HepG2 (cell line): ENCODE data around the gene AMER3. TPM values are rescaled to one million over a fixed set of nuclear protein-coding genes. Genes with fewer than 3 reads are reported as not detected.

Experiments
- AFF4 ChIP-seq: sonication (generic); formaldehyde crosslinking; IDR thresholded peaks from 2 replicates; pipeline ENCODE4 v1.4.0; 2020; ENCODE audit warnings: missing genetic modification reagents
- CBX1 ChIP-seq: IDR thresholded peaks from one replicate; pipeline ENCODE4 v1.6.1; 2016; ENCODE audit warnings: antibody characterized with exemption, low read depth
- GATA4 ChIP-seq: sonication (generic); IDR thresholded peaks from 2 replicates; pipeline ENCODE4 v1.6.1; 2016; ENCODE audit warnings: antibody characterized with exemption, low read depth, borderline replicate concordance
- HMG20B ChIP-seq: conservative IDR thresholded peaks from 2 replicates; pipeline ENCODE4 v1.6.1; 2016; ENCODE audit warnings: missing genetic modification reagents, missing compliant biosample characterization
- HNRNPLL ChIP-seq: fragments of 200-400 bp; formaldehyde crosslinking; IDR thresholded peaks from 2 replicates; pipeline ENCODE4 v1.6.1; 2017; ENCODE audit warnings: mild to moderate bottlenecking, low read depth, low read length; ENCODE audit not compliant: poor library complexity, severe bottlenecking
- NFIB ChIP-seq: sonication (generic); formaldehyde crosslinking; IDR thresholded peaks from 2 replicates; pipeline ENCODE4 v1.9.0; 2021; ENCODE audit warnings: missing genetic modification reagents, mild to moderate bottlenecking, borderline replicate concordance
- PCBP2 ChIP-seq: fragments of 200-400 bp; formaldehyde crosslinking; optimal IDR thresholded peaks from 2 replicates; pipeline ENCODE3; 2018; ENCODE audit warnings: low read length, low read depth; ENCODE audit not compliant: poor library complexity, severe bottlenecking
- RCOR2 ChIP-seq: IDR thresholded peaks from 2 replicates; pipeline ENCODE4 v1.6.1; 2016; ENCODE audit warnings: missing biosample characterization, missing genetic modification reagents
- RFX5 ChIP-seq: IDR thresholded peaks from 2 replicates; pipeline ENCODE4 v1.6.1; 2011; ENCODE audit warnings: low read depth, low read length, improper control_type of control experiment
- SIX1 ChIP-seq: sonication (generic); formaldehyde crosslinking; IDR thresholded peaks from 2 replicates; pipeline ENCODE4 v1.4.0; 2020; ENCODE audit warnings: missing genetic modification reagents, borderline replicate concordance
- SMARCE1 ChIP-seq: fragments of 450-650 bp; IDR thresholded peaks from 2 replicates; pipeline ENCODE4 v1.6.1; 2017; ENCODE audit warnings: borderline replicate concordance
- ZBTB39 ChIP-seq: sonication (generic); formaldehyde crosslinking; IDR thresholded peaks from 2 replicates; pipeline ENCODE4 v1.5.0; 2020; ENCODE audit warnings: missing genetic modification reagents
- ZFAT ChIP-seq: sonication (generic); formaldehyde crosslinking; conservative IDR thresholded peaks from 2 replicates; pipeline ENCODE4 v1.8.1; 2023; ENCODE audit warnings: missing genetic modification reagents, inconsistent platforms
- ZNF10 ChIP-seq: sonication (generic); formaldehyde crosslinking; IDR thresholded peaks from 2 replicates; pipeline ENCODE4 v1.4.0; 2020; ENCODE audit warnings: mild to moderate bottlenecking, low read depth, missing genetic modification reagents, borderline replicate concordance
- ZNF235 ChIP-seq: sonication (generic); formaldehyde crosslinking; IDR thresholded peaks from 2 replicates; pipeline ENCODE4 v1.8.1; 2023; ENCODE audit warnings: mild to moderate bottlenecking, missing genetic modification reagents, borderline replicate concordance
- ZNF572 ChIP-seq: sonication (generic); formaldehyde crosslinking; IDR thresholded peaks from 2 replicates; pipeline ENCODE4 v1.5.1; 2020; ENCODE audit warnings: mild to moderate bottlenecking, missing genetic modification reagents
- ZNF691 ChIP-seq: sonication (generic); formaldehyde crosslinking; IDR thresholded peaks from 2 replicates; pipeline ENCODE4 v1.4.0; 2020; ENCODE audit warnings: missing genetic modification reagents, low read depth, mild to moderate bottlenecking, borderline replicate concordance
- ZNF850 ChIP-seq: sonication (generic); formaldehyde crosslinking; conservative IDR thresholded peaks from 2 replicates; pipeline ENCODE4 v1.9.0; 2021; ENCODE audit warnings: mild to moderate bottlenecking, missing genetic modification reagents
- polyA plus RNA-seq, 8 experiments: library from polyadenylated mRNA; depleted of rRNA in 3 of 8; stranded (reverse) in 7 of 8; unstranded in 1 of 8; fragments of >200 nt; fragmentation: Illumina TruSeq in 4 of 8; extraction: Trizol in 4 of 8; gene quantifications; 2 replicates each; pipeline versions ENCODE4 v1.2.1 to v1.2.3, GENCODE V29; 2011 to 2016; ENCODE audit warnings: low read depth in 4 of 8, missing spikeins in 1 of 8, mixed read lengths in 1 of 8; ENCODE audit not compliant: insufficient read depth in 1 of 8
- total RNA-seq, 5 experiments: library from RNA; depleted of rRNA; stranded (reverse); fragments of >200 nt; fragmentation: Illumina TruSeq; extraction: Trizol; gene quantifications; 2 replicates each; pipeline ENCODE4 v1.2.3, GENCODE V29; 2016; ENCODE audit warnings: low read depth in 1 of 5
- TF ChIP-seq, protein P1 (sequence below): sonication (generic); formaldehyde crosslinking; IDR thresholded peaks from 2 replicates; pipeline ENCODE4 v1.5.0; 2020; ENCODE audit warnings: missing genetic modification reagents, mild to moderate bottlenecking, borderline replicate concordance
- TF ChIP-seq, protein P2 (sequence below): sonication (generic); formaldehyde crosslinking; IDR thresholded peaks from 2 replicates; pipeline ENCODE4 v1.8.0; 2022; ENCODE audit warnings: missing genetic modification reagents, low read depth, mild to moderate bottlenecking, borderline replicate concordance

Gene AMER3
- total and polyA plus RNA-seq, 2 of the 13 experiments (the other 11 are each of a cell fraction or from before 2014, with no cell fraction given) = not detected

DNA sequence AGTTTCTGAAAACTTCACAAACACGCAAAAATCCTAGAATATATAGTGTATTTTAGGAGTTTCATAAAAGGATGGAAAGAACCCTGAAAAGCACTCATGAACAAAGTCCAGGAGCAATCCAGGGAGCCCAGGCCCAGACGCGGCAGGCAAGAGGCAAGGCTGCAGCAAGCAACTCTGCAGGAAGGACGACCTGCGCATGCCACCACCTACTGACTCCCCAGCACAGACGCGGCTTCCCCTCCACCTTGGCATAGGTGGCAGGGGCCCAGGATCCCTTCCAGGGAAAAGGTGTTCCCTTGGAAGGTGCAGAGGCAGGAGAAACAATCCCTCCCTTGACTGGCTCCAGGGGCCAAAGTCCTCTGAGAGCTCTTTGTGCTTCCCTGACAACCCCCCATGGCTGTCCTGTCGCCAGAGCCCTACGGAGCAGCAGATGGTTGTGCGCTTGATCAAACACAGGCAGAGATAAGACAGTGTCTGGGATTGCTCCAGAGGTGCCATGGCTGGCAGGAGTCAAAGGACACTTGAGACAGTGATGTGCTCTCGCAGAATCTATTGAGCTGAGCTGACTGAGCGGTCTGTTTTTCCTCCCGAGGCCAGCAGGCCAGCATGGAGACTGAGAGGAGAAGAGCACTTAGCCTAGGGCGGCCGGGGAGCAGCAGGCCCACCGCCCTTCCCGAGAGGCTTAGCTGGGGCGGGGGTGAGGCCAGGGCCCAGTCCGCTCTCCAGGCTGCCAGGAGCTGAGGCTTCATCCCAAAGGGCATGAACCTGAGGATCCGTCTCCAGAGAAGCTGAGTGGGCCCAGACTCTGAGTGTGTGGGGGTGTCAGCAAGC is 10.8 kb upstream of the AMER3 start (continued):
- TF ChIP-seq HMG20B (CRISPR knock-in tag) = peak; percentile 84
- TF ChIP-seq RFX5 = no peak
- TF ChIP-seq ZFAT = no peak
- TF ChIP-seq HNRNPLL = no peak
- TF ChIP-seq ZNF235 (CRISPR knock-in tag) = no peak
- TF ChIP-seq GATA4 = no peak; the same call in 1 of the 2 replicates
- no peak for TF ChIP-seq ZNF10 (CRISPR knock-in tag)
- no peak for TF ChIP-seq ZBTB39 (CRISPR knock-in tag)
- TF ChIP-seq ZNF691 (CRISPR knock-in tag) = 0 out of 2 replicates have a peak, but pooled peaks have one; percentile 67
- no peak for TF ChIP-seq ZNF850 (CRISPR knock-in tag)
- peak; percentile 26; the same call in 1 of the 2 replicates for TF ChIP-seq SIX1 (CRISPR knock-in tag)
- TF ChIP-seq, protein P1, sequence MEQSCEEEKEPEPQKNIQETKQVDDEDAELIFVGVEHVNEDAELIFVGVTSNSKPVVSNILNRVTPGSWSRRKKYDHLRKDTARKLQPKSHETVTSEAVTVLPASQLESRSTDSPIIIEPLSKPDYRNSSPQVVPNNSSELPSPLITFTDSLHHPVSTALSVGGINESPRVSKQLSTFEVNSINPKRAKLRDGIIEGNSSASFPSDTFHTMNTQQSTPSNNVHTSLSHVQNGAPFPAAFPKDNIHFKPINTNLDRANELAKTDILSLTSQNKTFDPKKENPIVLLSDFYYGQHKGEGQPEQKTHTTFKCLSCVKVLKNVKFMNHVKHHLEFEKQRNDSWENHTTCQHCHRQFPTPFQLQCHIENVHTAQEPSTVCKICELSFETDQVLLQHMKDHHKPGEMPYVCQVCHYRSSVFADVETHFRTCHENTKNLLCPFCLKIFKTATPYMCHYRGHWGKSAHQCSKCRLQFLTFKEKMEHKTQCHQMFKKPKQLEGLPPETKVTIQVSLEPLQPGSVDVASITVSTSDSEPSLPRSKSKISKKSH (CRISPR knock-in tag) = peak; percentile 87
- TF ChIP-seq SMARCE1 = no peak
- TF ChIP-seq, protein P2, sequence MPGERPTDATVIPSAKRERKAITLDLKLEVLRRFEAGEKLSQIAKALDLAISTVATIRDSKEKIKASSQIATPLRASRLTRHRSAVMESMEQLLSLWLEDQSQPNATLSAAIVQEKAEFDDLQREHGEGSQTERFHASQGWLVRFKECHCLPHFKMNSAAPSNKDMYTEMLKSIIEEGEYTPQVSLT = no peak
- TF ChIP-seq AFF4 (CRISPR knock-in tag) = no peak
- no peak for TF ChIP-seq NFIB (CRISPR knock-in tag)
- TF ChIP-seq ZNF572 = no peak
- peak; percentile 35 for TF ChIP-seq CBX1
- no peak for TF ChIP-seq PCBP2
- 0 out of 2 replicates have a peak, but pooled peaks have one; percentile 27 for TF ChIP-seq RCOR2 (CRISPR knock-in tag)
